Immature natural killer cell (primary cell): ENCODE data around the gene SOX6. TPM values are rescaled to one million over a fixed set of nuclear protein-coding genes. Genes with fewer than 3 reads are reported as not detected.

Experiments
- DNase-seq, 3 donors: peaks; one replicate each; pipeline ENCODE4 v3.0.0; 2022; ENCODE audit warnings: mixed read lengths in 1 of 3
- H3K27ac Mint-ChIP-seq, 6 donors: one replicate each; pipeline ENCODE4 v1.8.0; 2020; ENCODE audit warnings: mixed read lengths in 6 of 6, mild to moderate bottlenecking in 5 of 6, inconsistent platforms in 4 of 6, moderate library complexity in 3 of 6
- H3K27me3 Mint-ChIP-seq, 3 donors: one replicate each; pipeline ENCODE4 v1.8.0; 2020 to 2021; ENCODE audit warnings: low read depth in 3 of 3, mild to moderate bottlenecking in 3 of 3, mixed read lengths in 3 of 3, moderate library complexity in 3 of 3, inconsistent platforms in 1 of 3
- H3K36me3 Mint-ChIP-seq, 3 donors: one replicate each; pipeline ENCODE4 v1.8.0; 2020; ENCODE audit warnings: mixed read lengths in 3 of 3, inconsistent platforms in 2 of 3, mild to moderate bottlenecking in 2 of 3
- H3K4me1 Mint-ChIP-seq, 2 donors: one replicate each; pipeline ENCODE4 v1.8.0; 2020; ENCODE audit warnings: inconsistent platforms in 2 of 2, mild to moderate bottlenecking in 2 of 2, mixed read lengths in 2 of 2, moderate library complexity in 1 of 2
- H3K4me3 Mint-ChIP-seq, 5 donors: one replicate each; pipeline ENCODE4 v1.8.0; 2020; ENCODE audit warnings: mild to moderate bottlenecking in 5 of 5, mixed read lengths in 5 of 5, inconsistent platforms in 3 of 5, moderate library complexity in 3 of 5
- H3K9me3 Mint-ChIP-seq, 6 donors: one replicate each; pipeline ENCODE4 v1.8.0; 2020; ENCODE audit warnings: mild to moderate bottlenecking in 6 of 6, mixed read lengths in 6 of 6, inconsistent platforms in 4 of 6, moderate library complexity in 3 of 6
- polyA plus RNA-seq, 3 donors: library from polyadenylated mRNA; unstranded; fragments of 300-500 nt; fragmentation: Illumina TruSeq; gene quantifications; one replicate each; pipeline ENCODE4 v1.2.3, GENCODE V29; 2021

Gene SOX6
- polyA plus RNA-seq, 3 donors from 2014 or later: not detected

- no peak for DNase-seq
- no peak overlapping the region for H3K4me3 Mint-ChIP-seq
- peaks cover 0 to 5% (median 2%) of the 10 kb centered on the region in 6 donors for H3K9me3 Mint-ChIP-seq
- no peak overlapping the region for H3K27ac Mint-ChIP-seq
- no peaks in the 10 kb centered on the region for H3K36me3 Mint-ChIP-seq
- H3K4me1 Mint-ChIP-seq: no peaks in the 10 kb centered on the region
- H3K27me3 Mint-ChIP-seq: peaks cover 0 to 5% (median 4%) of the 10 kb centered on the region in 3 donors
These were observed 366.7 kb downstream of the SOX6 start for GRCh38 chr11:15989685-15990084.

GRCh38 chr11:15988693-15989231 lies 367.6 kb downstream of the SOX6 start:
- Mint-ChIP-seq H3K4me3 (no peak overlapping the region), H3K27me3 (peaks cover 0 to 2% (median 2%) of the 10 kb centered on the region in 3 donors), H3K27ac (no peak overlapping the region), H3K4me1 (no peaks in the 10 kb centered on the region), H3K36me3 (no peaks in the 10 kb centered on the region), H3K9me3 (peaks cover 0 to 5% (median 0%) of the 10 kb centered on the region in 6 donors)
- no peak for DNase-seq

- H3K36me3 Mint-ChIP-seq: no peaks in the 10 kb centered on the region
- H3K27me3 Mint-ChIP-seq: peaks cover 0 to 2% (median 2%) of the 10 kb centered on the region in 3 donors
- H3K27ac Mint-ChIP-seq: no peak overlapping the region
These were observed 368.3 kb downstream of the SOX6 start for GRCh38 chr11:15988016-15988550.

GRCh38 chr11:15987046-15987445 lies 369.3 kb downstream of the SOX6 start:
- Mint-ChIP-seq H3K4me3 (no peak overlapping the region), H3K27ac (no peak overlapping the region), H3K36me3 (no peaks in the 10 kb centered on the region), H3K9me3 (peaks cover 0 to 5% (median 0%) of the 10 kb centered on the region in 6 donors), H3K27me3 (peaks cover 0 to 2% (median 1%) of the 10 kb centered on the region in 3 donors), H3K4me1 (no peaks in the 10 kb centered on the region)
- DNase-seq: no peak

More at GRCh38 chr11:15988016-15988550, 368.3 kb downstream of the SOX6 start:
- DNase-seq: no peak
- Mint-ChIP-seq H3K4me1 (no peaks in the 10 kb centered on the region), H3K4me3 (no peak overlapping the region), H3K9me3 (peaks cover 0 to 5% (median 0%) of the 10 kb centered on the region in 6 donors)

- H3K4me1 Mint-ChIP-seq: no peaks in the 10 kb centered on the region
- no peaks in the 10 kb centered on the region for H3K36me3 Mint-ChIP-seq
- DNase-seq: no peak
- no peak overlapping the region for H3K4me3 Mint-ChIP-seq
- H3K27ac Mint-ChIP-seq: no peak overlapping the region
- peaks cover 0 to 5% (median 0%) of the 10 kb centered on the region in 6 donors for H3K9me3 Mint-ChIP-seq
- H3K27me3 Mint-ChIP-seq: peaks cover 0 to 2% (median 0%) of the 10 kb centered on the region in 3 donors
These were observed 370.5 kb downstream of the SOX6 start for GRCh38 chr11:15985860-15986139.

- H3K36me3 Mint-ChIP-seq: no peaks in the 10 kb centered on the region
- no peak overlapping the region for H3K4me3 Mint-ChIP-seq
- no peak overlapping the region for H3K27ac Mint-ChIP-seq
- peaks cover 0 to 2% (median 0%) of the 10 kb centered on the region in 3 donors for H3K27me3 Mint-ChIP-seq
- no peak for DNase-seq
- H3K4me1 Mint-ChIP-seq: no peaks in the 10 kb centered on the region
- peaks cover 0 to 5% (median 0%) of the 10 kb centered on the region in 6 donors for H3K9me3 Mint-ChIP-seq
These were observed 371.1 kb downstream of the SOX6 start for GRCh38 chr11:15985127-15985859.

- Mint-ChIP-seq H3K4me1 (no peaks in the 10 kb centered on the region), H3K4me3 (no peak overlapping the region), H3K27ac (no peak overlapping the region), H3K9me3 (peaks cover 0 to 5% (median 0%) of the 10 kb centered on the region in 6 donors), H3K36me3 (no peaks in the 10 kb centered on the region), H3K27me3 (peaks cover 0 to 2% (median 0%) of the 10 kb centered on the region in 3 donors)
- DNase-seq: no peak
These were observed 375.1 kb downstream of the SOX6 start for GRCh38 chr11:15981292-15981691.

- H3K27ac Mint-ChIP-seq: no peak overlapping the region
- no peak overlapping the region for H3K4me3 Mint-ChIP-seq
- peaks cover 0 to 4% (median 1%) of the 10 kb centered on the region in 6 donors for H3K9me3 Mint-ChIP-seq
- no peak for DNase-seq
- no peaks in the 10 kb centered on the region for H3K36me3 Mint-ChIP-seq
- H3K27me3 Mint-ChIP-seq: no peaks in the 10 kb centered on the region
- no peaks in the 10 kb centered on the region for H3K4me1 Mint-ChIP-seq
These were observed 379.2 kb downstream of the SOX6 start for GRCh38 chr11:15977116-15977515.

GRCh38 chr11:15976433-15977045 lies 379.8 kb downstream of the SOX6 start:
- DNase-seq: no peak
- Mint-ChIP-seq H3K9me3 (peaks cover 0 to 4% (median 1%) of the 10 kb centered on the region in 6 donors), H3K4me3 (no peak overlapping the region), H3K36me3 (no peaks in the 10 kb centered on the region), H3K27me3 (no peaks in the 10 kb centered on the region), H3K4me1 (no peaks in the 10 kb centered on the region), H3K27ac (no peak overlapping the region)

GRCh38 chr11:15975742-15976141 lies 380.6 kb downstream of the SOX6 start:
- DNase-seq: no peak
- peaks cover 0 to 4% (median 1%) of the 10 kb centered on the region in 6 donors for H3K9me3 Mint-ChIP-seq
- no peaks in the 10 kb centered on the region for H3K4me1 Mint-ChIP-seq
- no peaks in the 10 kb centered on the region for H3K36me3 Mint-ChIP-seq
- H3K27me3 Mint-ChIP-seq: no peaks in the 10 kb centered on the region
- no peak overlapping the region for H3K4me3 Mint-ChIP-seq
- no peak overlapping the region for H3K27ac Mint-ChIP-seq

- Mint-ChIP-seq H3K9me3 (peaks cover 0 to 5% (median 1%) of the 10 kb centered on the region in 6 donors), H3K36me3 (no peaks in the 10 kb centered on the region), H3K4me1 (no peaks in the 10 kb centered on the region), H3K27me3 (peaks cover 0 to 2% (median 2%) of the 10 kb centered on the region in 3 donors), H3K27ac (no peak overlapping the region), H3K4me3 (no peak overlapping the region)
- no peak for DNase-seq
These were observed 383.5 kb downstream of the SOX6 start for GRCh38 chr11:15972838-15973237.

- DNase-seq: no peak
- Mint-ChIP-seq H3K27me3 (peaks cover 0 to 3% (median 2%) of the 10 kb centered on the region in 3 donors), H3K4me1 (no peaks in the 10 kb centered on the region), H3K9me3 (peaks cover 0 to 5% (median 1%) of the 10 kb centered on the region in 6 donors), H3K36me3 (no peaks in the 10 kb centered on the region), H3K27ac (no peak overlapping the region), H3K4me3 (no peak overlapping the region)
These were observed 385.2 kb downstream of the SOX6 start for GRCh38 chr11:15971215-15971546.

- no peaks in the 10 kb centered on the region for H3K4me1 Mint-ChIP-seq
- peaks cover 0 to 5% (median 1%) of the 10 kb centered on the region in 6 donors for H3K9me3 Mint-ChIP-seq
- no peak overlapping the region for H3K4me3 Mint-ChIP-seq
- no peak overlapping the region for H3K27ac Mint-ChIP-seq
- no peak for DNase-seq
- H3K36me3 Mint-ChIP-seq: no peaks in the 10 kb centered on the region
- peaks cover 0 to 3% (median 2%) of the 10 kb centered on the region in 3 donors for H3K27me3 Mint-ChIP-seq
These were observed 385.7 kb downstream of the SOX6 start for GRCh38 chr11:15970506-15971214.
